GM18517 (cell line): ENCODE data around the gene AK5.

Source experiments
- ATAC-seq: cut with Tn5 transposase; IDR thresholded peaks from one replicate; pipeline ENCODE4 v1.9.1; 2021; ENCODE audit warnings: mild to moderate bottlenecking, moderate library complexity; ENCODE audit not compliant: unreplicated experiment

AK5 gene

DNA sequence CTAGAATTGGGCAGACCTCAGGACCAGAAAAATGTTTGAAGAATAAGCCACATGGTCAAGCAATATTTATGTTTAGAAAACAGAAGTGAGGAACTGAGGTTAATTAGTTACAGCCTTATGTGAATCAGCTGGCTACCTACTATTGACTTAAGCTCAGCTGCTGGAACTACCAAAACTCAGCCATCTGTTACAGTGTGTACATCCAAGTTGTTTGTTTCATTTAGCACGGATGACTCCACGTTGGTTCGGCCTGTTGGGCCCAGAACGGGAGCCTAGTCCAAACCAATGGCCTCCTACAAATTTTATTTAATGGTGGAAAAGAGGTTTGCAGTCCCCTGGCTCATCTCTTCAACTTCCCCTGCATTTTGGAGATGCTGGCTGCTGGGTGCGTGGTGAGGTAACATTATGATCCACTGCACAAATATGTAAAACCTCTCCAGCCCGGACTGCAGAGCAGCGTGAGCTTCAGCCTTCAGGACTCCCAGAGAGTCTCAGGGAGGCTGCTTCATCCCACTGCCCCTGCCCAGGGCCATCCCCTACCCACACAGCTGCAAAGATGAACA, 257.2 kb downstream of the AK5 start:
- peak; percentile 88 for ATAC-seq

DNA sequence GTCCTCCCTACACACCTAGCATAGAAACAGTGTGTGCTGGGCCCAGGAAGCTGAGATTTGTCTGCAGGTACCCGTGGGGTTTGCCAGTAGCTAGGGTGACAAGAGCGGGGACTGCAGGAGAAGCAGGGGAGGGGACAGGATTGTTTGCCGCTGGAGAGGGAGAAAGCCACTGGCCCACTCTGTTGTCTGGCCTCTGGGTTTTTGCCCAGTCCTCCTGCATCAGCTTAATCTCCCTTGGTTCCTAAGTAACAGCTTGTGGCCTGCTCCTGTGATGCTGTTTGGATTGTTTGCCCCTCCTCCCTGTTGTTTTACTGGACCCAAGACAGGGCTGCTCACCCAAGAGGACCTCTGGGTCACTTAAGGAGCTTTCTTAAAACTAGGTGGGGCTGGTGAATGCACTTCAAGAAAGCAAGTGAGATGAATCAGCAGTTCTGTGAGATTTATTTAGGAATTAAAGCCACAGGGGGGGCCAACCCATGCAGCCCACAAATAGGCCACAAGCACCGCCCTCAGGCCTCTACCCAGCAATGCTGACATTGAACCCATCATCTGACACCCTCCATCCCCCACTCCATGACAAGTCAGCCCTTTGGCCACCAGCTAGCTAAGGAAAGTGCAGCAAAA, 257.8 kb downstream of the AK5 start:
- ATAC-seq = no peak

DNA sequence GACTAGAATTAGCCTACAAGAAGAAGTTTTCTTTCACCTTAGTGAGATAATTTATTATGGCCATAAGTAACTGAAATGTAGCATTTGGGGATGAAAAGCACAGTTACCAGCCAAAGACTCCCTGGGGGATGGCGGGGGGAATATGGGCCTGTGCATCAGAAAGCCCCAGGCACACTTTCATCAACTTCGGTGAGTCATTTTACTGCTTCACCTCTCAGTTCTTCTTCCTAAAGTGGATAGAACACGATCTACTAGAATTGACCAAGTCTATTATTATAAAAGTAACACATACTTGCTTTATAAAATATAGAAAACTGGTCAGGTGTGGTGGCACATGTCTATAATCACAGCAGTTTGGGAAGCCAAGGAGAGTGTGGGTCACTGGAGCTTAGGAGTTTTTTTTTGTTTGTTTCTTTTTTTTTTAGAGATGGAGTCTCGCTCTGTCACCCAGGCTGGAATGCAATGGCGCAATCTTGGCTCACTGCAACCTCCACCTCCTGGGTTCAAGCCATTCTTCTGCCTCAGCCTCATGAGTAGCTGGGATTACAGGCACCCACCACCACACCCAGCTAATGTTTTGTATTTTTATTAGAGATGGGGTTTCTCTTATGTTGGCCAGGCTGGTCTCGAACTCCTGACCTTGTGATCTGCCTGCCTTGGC, 258.8 kb downstream of the AK5 start:
- ATAC-seq = peak; percentile 33

DNA sequence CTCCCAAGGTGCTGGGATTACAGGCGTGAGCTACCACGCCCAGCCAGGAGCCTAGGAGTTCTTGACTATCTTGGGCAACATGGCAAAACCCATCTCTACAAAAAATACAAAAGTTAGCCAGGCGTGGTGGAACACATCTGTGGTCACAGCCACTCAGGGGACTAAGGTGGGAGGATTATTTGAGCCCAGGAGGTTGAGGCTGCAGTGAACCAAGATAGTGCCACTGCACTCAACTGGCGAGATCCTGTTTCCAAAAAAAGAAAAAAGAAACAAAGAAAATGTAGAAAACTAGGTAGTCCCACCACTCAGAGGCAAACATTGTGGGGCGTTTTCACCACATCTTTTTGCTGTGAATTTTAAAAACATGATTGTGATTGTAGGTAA, 259.3 kb downstream of the AK5 start:
- ATAC-seq = peak; percentile 56

DNA sequence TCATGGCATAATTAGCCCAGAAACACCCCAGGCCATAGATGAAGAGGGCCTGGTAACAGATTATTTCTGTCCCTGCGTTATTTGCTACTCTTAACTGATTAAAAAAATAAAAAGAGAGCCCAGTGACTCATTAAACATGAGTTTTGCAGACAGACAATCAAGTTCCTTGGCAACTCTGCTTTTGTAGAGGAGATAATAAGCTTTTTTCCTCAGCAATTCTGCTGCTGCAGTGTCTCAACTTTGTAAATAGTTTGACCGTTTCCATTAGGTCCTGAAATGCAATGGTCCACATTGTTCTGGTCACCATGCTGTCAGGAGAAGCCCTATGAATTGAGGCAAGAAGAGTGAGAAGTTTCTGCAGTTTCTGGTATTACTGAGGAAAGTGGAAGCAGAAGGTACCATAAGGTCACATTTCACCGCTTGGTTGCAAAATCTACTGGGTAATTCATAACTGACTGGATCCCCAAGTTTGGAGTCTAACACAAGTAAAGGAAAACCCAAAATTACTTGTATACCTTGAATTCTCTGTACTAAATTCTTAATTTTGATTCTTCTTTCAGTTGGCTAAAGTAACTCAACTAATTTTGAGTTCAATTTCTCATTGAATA, 261.1 kb downstream of the AK5 start:
- ATAC-seq = no peak

DNA sequence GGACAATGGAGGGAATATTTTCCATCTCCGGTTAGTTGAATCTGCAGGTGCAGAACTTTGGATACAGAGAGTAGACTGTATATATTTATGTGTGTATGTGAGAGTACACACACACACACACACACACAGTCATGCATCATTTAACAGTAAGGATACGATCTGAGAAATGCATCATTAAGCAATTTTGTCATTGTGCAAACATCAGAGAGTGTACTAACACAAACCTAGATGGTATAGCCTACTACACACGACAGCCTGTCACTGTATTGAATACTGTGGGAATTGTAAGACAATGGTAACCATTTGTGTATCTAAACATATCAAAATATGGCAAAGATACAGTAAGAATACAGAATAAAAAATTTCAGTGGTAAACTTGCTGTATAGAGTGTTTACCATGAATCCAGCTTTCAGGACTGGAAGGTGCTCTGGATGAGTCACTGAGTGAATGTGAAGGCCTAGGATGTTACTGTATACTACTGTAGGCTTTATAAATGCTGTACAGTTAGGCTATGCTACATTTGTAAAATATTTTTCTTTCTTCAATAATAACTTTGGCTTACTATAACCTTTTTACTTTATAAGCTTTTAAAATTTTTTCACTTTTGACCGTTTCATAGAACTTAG, 262.1 kb downstream of the AK5 start:
- no peak for ATAC-seq

DNA sequence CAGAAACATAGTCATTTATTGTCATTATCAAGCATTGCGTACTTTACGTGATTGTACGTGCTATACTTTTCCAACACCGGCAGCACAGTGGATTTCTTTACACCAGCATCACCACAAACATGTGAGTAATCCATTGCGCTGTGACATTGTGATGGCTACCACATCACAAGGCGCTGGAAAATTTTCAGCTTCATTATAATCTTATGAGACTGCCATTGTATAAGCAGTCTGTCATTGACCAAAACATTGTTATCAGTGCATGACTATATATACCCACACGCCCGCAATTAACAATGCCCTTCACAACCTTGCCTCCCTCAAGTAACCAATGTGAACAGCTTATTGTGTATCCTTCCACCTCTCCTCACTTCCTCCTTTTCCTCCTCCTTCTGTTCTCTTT, 263.0 kb downstream of the AK5 start:
- no peak for ATAC-seq

DNA sequence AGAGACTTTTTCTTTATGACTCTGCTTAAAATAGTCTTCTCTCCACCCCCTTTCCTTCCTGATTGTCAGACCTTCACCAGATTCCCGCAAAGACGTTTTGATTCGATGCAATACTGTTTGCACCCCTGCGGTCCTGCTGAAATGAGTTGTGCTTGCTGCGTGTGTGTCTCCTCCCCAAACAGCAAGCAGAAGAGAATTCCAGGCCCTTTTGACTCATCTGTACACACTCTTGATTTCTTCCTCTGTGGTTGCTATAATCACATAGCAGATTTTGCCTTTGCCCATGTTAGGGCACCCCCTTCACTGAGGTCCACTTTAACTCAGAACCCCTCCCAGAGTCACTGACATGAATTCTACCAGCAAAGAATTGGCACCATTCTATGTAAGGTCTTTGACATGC, 264.2 kb downstream of the AK5 start:
- no peak for ATAC-seq

DNA sequence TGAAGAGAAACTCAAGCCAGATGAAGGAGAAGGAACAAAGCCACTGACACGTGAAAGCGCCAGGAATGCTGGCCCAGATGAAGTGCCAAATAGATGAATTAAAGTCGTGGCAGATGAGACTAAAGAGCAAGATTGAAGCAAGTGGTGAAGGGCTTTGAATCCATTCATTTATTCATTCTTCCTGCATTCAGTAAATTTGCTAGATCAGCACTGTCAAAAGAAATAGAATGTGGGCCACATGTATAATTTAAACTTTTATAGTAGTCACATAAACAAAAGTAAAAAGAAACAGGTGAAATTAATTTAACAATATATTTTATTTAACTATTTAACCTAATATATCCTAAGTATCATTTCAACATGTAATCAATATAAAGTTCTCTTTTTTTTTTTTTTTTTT, 265.1 kb downstream of the AK5 start:
- ATAC-seq = no peak

DNA sequence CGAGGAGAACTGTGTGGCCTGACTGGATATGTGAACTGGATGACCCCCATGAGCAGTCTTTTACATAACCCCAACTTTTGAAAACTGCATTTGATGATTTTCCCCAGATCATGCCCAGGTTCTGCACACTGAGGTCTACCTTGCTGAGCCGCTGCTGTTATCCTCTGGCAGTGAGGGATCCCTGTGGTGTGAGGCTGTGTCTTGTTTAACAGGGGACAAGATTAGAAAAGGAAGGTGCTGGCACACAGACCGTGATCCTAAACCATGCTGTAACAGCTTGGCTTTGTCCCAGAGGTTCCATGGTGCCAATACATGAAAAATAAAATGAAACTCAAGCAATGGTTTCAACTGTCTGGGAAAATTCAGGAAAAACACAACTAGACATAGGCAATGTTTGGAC, 266.5 kb downstream of the AK5 start:
- ATAC-seq = no peak

DNA sequence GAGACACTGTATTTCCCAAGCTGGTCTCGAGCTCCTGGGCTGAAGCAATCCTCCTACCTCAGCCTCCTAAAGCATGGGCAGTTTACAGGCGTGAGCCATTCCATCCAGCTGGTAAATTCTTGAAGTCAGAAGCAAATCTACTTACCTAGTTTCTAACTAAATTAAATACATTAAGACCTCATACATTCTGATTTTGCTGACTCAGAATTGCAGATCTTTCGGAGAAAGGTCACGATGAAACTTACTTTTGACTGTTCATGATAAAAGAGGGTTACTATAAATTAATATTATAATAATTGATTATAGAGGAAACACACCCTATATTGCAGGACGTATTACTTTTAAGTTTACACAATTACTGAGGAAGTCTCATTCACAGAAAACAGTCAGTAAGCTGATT, 268.3 kb downstream of the AK5 start:
- ATAC-seq = no peak

DNA sequence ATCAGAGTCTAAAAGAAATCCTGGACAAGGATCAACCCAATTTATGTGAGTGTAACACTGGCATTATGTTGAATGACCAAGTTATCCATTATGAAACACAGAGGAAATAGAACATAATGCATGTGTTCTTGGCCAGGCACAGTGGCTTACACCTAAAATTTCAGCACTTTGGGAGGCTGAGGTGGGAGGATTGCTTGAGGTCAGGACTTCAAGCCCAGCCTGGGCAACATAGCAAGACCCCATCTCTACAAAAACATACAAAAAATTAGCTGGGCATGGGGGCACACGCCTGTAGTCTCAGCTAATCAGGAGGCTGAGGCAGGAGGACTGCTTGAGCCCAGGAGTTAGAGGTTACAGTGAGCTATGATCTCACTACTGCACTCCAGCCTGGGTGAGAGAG, 270.8 kb downstream of the AK5 start:
- ATAC-seq = no peak

DNA sequence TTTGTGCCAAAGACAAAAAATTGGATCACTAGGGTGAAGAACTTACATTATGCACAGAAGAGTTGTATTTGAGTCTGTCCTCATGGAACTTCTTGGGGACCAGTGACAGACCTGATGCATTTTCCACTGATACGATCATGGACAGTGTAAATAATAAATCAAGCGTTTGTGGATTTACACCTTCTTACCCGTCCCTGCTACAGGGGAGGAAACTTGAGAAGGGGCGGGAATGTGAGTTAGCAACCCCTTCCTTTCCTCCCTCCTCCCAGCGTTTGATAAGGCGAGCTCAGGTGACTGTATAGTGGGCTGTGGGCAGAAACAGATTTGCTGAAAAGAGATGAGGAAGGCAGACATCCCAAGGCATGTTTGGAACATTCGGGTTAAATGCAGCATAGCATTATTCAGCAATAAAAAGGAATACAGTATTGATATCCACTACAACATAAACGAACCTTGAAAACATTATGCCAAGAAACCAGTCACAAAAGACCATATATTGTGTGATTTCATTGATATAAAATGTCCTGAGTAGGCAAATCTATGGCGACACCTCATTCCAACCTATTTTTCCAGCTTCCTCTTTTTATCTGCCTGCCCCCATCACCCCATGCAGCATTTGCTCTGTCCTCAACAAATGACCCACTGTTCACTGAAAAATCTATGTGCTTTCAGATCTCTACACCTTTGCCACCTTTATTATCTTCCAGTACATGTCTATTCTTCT, 271.9 kb downstream of the AK5 start:
- ATAC-seq = no peak

DNA sequence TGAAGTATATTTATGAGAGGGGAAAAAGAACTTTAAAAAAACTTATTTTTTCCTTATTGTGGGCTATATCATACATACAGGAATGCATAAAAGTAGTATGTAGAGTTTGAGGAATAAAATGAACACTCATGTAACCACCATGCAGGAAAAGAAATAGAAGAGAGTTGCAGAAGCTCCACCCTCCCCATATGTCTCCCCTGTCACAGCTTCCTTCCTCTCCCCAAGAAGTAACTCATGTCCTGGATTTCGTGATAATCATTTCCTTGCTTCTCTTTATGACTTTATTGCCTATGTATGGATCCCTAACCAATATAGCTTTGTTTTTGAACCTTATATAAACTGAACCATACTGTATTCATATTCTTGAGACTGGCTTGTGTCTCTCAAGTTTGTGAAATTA, 274.2 kb downstream of the AK5 start:
- no peak for ATAC-seq

DNA sequence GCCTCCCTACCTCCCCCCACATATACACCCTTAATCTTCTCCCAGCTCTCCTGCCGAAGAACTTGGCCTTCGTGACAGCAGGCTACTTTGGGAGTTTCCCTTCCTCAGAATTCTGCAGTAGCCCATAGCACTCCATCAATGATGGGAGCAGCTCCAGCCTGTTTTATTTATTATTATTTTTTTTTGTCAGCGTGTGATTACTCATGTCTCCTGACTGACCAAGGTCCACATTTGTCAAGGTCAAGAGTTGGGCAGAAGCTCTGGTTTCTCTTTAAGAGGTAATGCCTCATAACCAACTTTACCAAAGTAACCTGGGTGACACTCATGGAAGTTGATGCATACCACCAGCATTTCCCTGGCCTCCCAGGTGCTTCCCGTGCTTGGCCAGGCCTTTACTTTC, 275.2 kb downstream of the AK5 start:
- no peak for ATAC-seq

DNA sequence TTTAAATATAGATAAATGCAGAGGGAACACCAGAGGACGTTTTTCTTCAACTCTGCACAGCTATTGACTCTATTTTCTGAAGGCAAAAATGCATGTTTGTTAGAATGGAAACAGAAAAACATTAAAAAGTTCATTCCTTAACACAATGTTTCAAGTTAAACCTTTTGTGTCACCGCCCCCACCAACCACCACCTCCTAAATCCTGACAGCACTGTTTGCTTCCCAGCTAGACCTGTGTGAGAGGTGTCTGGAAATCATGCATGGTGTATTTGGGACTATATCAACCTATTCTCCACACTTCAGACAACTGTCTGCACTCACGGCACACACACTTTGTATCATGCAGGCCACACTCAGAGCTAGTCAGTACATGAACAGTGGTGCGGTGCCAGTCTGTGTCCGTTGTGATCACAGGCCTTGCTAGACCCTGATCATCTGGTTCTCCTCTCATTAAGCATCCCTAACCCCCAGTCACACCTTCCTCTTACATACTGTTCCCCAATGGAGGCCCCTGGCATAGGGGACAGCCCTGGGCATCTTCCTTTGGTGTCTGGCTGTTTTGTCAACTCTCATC, 276.9 kb downstream of the AK5 start:
- ATAC-seq = no peak

DNA sequence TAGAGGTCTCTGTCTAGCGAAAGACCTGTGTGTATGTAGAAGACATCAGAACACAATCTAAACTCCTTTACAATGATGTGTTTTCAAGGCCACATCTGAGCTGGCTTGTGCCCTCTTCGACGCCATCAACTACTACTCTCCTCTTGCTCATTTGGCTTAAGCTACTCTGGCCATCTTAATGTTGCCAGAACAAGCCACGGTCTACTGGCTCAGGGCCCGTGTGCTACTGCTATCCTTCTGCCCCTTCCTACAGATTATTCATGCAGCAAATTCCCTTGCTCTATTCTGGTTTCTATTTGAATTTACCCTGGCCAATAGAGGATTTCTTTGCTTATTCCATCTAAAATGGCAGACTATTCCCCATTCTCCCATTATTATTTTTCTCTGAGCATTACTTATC, 278.9 kb downstream of the AK5 start:
- ATAC-seq = no peak

DNA sequence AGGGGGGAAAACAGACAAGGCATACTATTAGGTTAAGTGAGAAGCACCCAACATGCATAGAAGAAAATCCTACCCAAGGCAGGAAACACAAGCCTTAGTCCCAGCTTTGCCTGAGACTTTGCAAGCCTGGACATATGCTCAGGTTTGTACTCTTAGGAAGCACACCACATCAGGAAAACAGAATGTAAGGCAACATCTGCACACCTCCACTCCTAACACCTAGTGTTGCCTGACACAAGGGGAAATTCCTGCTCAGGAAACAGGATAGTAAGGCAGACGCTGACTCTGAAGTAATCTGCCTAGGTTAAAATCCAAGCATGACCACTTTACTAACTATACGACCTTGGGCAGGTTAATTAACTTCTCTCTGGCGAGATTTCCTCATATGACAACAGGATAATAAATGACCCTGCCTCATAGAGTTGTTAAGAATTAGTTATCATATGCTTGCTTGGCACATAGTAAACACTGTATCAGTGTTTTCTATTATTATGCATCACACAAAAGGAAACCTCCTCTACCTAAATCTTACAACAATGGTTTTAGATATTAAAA, 280.9 kb downstream of the AK5 start:
- ATAC-seq = no peak

DNA sequence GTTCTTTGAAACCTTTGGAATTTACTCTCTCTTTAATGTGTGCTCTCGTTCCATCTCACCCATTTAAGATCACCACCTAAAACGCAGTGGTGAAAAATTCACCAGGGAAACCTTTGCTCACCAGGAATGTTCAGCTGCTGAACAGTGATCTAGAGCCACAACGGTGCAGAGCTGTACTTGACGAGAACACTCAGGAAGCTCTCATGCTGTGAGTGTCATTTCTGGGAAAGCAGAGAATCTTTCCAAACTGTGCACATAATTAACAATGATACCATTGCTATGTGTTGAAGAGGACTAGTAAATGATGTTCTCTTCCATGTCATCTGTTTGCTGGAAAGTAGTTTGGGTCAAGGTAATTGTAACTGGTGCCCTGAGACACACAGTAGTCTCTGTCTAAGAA, 283.5 kb downstream of the AK5 start:
- no peak for ATAC-seq

DNA sequence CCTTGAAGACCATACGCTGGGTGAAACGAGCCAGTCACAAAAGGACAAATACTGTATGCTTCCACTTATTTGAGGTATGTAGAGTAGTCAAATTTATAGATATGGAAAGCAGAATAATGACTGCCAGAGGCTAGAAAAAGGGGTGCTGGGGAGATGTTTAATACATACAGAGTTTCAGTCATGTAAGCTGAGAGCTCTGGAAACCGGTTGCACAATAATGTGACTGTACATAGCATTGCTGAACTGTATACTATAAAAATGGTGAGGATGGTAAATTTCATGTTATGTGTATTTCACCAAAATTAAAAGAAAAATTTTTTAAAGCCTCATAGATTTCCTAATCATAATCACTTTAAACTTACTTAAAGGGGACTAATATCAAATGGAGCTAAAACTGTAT, 289.8 kb downstream of the AK5 start:
- ATAC-seq = no peak

DNA sequence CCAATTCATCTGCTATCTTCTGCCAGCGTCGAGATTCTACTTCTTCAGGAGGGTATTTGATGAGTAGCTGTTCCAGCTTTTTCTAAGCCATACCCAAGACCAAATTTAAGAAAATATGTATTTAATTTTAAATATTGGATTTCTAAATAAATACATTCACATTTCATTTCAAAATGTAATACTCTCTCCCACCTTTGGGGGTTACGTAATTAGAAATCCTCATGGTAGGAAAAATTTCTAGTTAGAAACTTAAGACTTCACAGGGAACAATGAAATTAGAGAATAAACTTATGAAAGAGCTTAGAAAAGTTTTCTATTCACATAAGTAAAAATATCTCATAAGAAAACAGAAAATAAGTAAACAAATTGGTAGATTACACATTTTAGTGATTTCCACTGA, 297.7 kb downstream of the AK5 start:
- ATAC-seq = no peak
